ENCODE data around the gene CST11.

- no peak for TF ChIP-seq FOXM1 (IDR thresholded peaks at IDR 0.05; ENCODE audit: borderline replicate concordance)
- TF ChIP-seq FOXA1 (IDR thresholded peaks at IDR 0.05) = no peak
- no peak for TF ChIP-seq CTBP1 (IDR thresholded peaks at IDR 0.05; ENCODE audit: borderline replicate concordance)
- TF ChIP-seq TARDBP (IDR thresholded peaks at IDR 0.05) = no peak
- no peak for TF ChIP-seq BHLHE40 (IDR thresholded peaks at IDR 0.05; ENCODE audit: borderline replicate concordance)
- TF ChIP-seq SP1 (IDR thresholded peaks at IDR 0.05) = no peak
- no peak for TF ChIP-seq ARNT (IDR thresholded peaks at IDR 0.05)
- TF ChIP-seq SUZ12 (IDR thresholded peaks at IDR 0.05) = no peak
- TF ChIP-seq NFRKB (IDR thresholded peaks at IDR 0.05) = no peak
- TF ChIP-seq L3MBTL2 (conservative IDR thresholded peaks at IDR 0.05) = no peak
- TF ChIP-seq ELF4 (IDR thresholded peaks at IDR 0.05) = no peak
- TF ChIP-seq PKNOX1 (IDR thresholded peaks at IDR 0.05) = no peak
- no peak for TF ChIP-seq ZNF384 (IDR thresholded peaks at IDR 0.05)
Measured at GRCh38 chr20:23455639-23456038, 3.0 kb upstream of the CST11 start.
